Endothelial cell of umbilical vein (primary cell): ENCODE data around the gene TUT7. TPM values are rescaled to one million over a fixed set of nuclear protein-coding genes. Genes with fewer than 3 reads are reported as not detected.

Source experiments
- BruUV-seq: library from RNA; stranded (reverse); fragments of 400-500 nt; replicated peaks from 2 replicates; lab custom pipeline; 2021; lab: Mats Ljungman, UMichigan
- CTCF ChIA-PET: fragments of 300-600, 350-600 bp; sonication (Branson Sonifier 250); formaldehyde crosslinking; loops from one replicate; lab custom pipeline; 2021; ENCODE audit warnings: antibody characterized with exemption, inconsistent platforms; lab: Charles Lee
- POLR2A ChIA-PET: fragments of 300-600, 350-600 bp; sonication (Branson Sonifier 250); formaldehyde crosslinking; loops from one replicate; lab custom pipeline; 2021; ENCODE audit warnings: antibody characterized with exemption, inconsistent platforms; lab: Charles Lee
- DNase-seq: peaks from one replicate; pipeline ENCODE4 v3.0.0-alpha.2; 2011; ENCODE audit warnings: low read depth, low spot score
- FAIRE-seq: peaks from 2 replicates; lab custom pipeline; 2011; peaks lifted over from hg19 to GRCh38; lab: Jason Lieb, UNC
- H2AFZ ChIP-seq: 2 replicates; pipeline ENCODE4 v1.6.0; 2012; ENCODE audit warnings: low read depth, low read length, control low read depth, inconsistent platforms
- H3K27ac ChIP-seq: 2 replicates; pipeline ENCODE4 v1.5.1; 2011; ENCODE audit warnings: low read depth, mild to moderate bottlenecking, control low read depth, low read length, moderate library complexity; ENCODE audit not compliant: insufficient read depth
- H3K27me3 ChIP-seq, 2 experiments: 2 replicates each; pipeline versions ENCODE4 v1.6.0 to v1.6.1; 2011; ENCODE audit warnings: low read length in 2 of 2, mixed read lengths in 1 of 2; ENCODE audit not compliant: control insufficient read depth in 2 of 2, insufficient read depth in 2 of 2
- H3K36me3 ChIP-seq, 2 experiments: 2 replicates in 1 of 2; 3 replicates in 1 of 2; pipeline ENCODE4 v1.5.1; 2011; ENCODE audit warnings: low read length in 2 of 2, mild to moderate bottlenecking in 1 of 2, moderate library complexity in 1 of 2; ENCODE audit not compliant: control insufficient read depth in 2 of 2, insufficient read depth in 2 of 2; ENCODE audit errors: extremely low read depth in 1 of 2
- H3K4me1 ChIP-seq: 3 replicates; pipeline ENCODE4 v1.5.1; 2011; ENCODE audit warnings: mild to moderate bottlenecking, low read length; ENCODE audit not compliant: control insufficient read depth, insufficient read depth; ENCODE audit errors: extremely low read depth
- H3K4me2 ChIP-seq: 2 replicates; pipeline ENCODE4 v1.6.1; 2011; ENCODE audit warnings: low read length, control low read depth, mixed read lengths; ENCODE audit not compliant: insufficient read depth
- H3K4me3 ChIP-seq, 3 experiments: fragments of 200-600 bp in 1 of 3; sonication (generic), shearing (Covaris generic) in 1 of 3; replicated peaks in 1 of 3; 2 replicates each; pipeline ENCODE4 v1.5.1; 2011 to 2016; ENCODE audit warnings: control low read depth in 3 of 3, low read length in 3 of 3, mild to moderate bottlenecking in 2 of 3, inconsistent platforms in 1 of 3, low read depth in 1 of 3, moderate library complexity in 1 of 3; ENCODE audit not compliant: insufficient read depth in 1 of 3
- H3K79me2 ChIP-seq: 2 replicates; pipeline ENCODE4 v1.6.0; 2012; ENCODE audit warnings: low read length, inconsistent platforms; ENCODE audit not compliant: control insufficient read depth, insufficient read depth
- H3K9ac ChIP-seq: replicated peaks from 2 replicates; pipeline ENCODE3; 2011; ENCODE audit warnings: low read length, control low read depth; ENCODE audit not compliant: insufficient read depth; ENCODE audit errors: extremely low read depth
- H3K9me1 ChIP-seq: replicated peaks from 3 replicates; pipeline ENCODE4 v1.6.0; 2011; ENCODE audit warnings: mild to moderate bottlenecking, low read length; ENCODE audit not compliant: control insufficient read depth, insufficient read depth; ENCODE audit errors: extremely low read depth
- H3K9me3 ChIP-seq: replicated peaks from 2 replicates; pipeline ENCODE4 v1.5.1; 2012; ENCODE audit warnings: low read length, inconsistent platforms; ENCODE audit not compliant: control insufficient read depth, insufficient read depth
- H4K20me1 ChIP-seq: replicated peaks from 2 replicates; pipeline ENCODE3; 2011; ENCODE audit warnings: mild to moderate bottlenecking, low read length; ENCODE audit not compliant: control insufficient read depth, insufficient read depth; ENCODE audit errors: extremely low read depth
- EZH2 ChIP-seq: IDR thresholded peaks from 2 replicates; pipeline ENCODE4 v1.6.1; 2012; ENCODE audit warnings: borderline replicate concordance, low read depth, mild to moderate bottlenecking, moderate library complexity, low read length, inconsistent platforms; ENCODE audit not compliant: severe bottlenecking
- FOS ChIP-seq: IDR thresholded peaks from 2 replicates; pipeline ENCODE4 v1.6.1; 2011; ENCODE audit warnings: mild to moderate bottlenecking, low read length, moderate library complexity, borderline replicate concordance; ENCODE audit not compliant: insufficient read depth
- GATA2 ChIP-seq: IDR thresholded peaks from 2 replicates; pipeline ENCODE4 v1.7.0; 2011; ENCODE audit warnings: low read depth, mild to moderate bottlenecking, moderate library complexity, mixed read lengths, low read length; ENCODE audit not compliant: insufficient read length, insufficient read depth
- JUN ChIP-seq: IDR thresholded peaks from 2 replicates; pipeline ENCODE4 v1.6.1; 2011; ENCODE audit warnings: borderline replicate concordance, low read depth; ENCODE audit not compliant: insufficient read length, insufficient read depth
- POLR2A ChIP-seq: IDR thresholded peaks from 2 replicates; pipeline ENCODE4 v1.6.1; 2012; ENCODE audit warnings: low read depth, mild to moderate bottlenecking, control low read depth, low read length
- POLR2AphosphoS5 ChIP-seq: IDR thresholded peaks from 2 replicates; pipeline ENCODE4 v1.6.1; 2012; ENCODE audit warnings: low read depth, mild to moderate bottlenecking, control low read depth, low read length, moderate library complexity; ENCODE audit not compliant: insufficient read depth
- dilution Hi-C: fragments of 300-500 bp; cut with MboI; formaldehyde crosslinking; loops from one replicate; pipeline ENCODE4 v1.15.0; 2019; ENCODE audit warnings: low sequenced_read_pairs; ENCODE audit not compliant: extremely low pct_ligation_motif_present
- intact Hi-C: fragments of 100-400 bp; cut with micrococcal nuclease; formaldehyde crosslinking; loops from one replicate; pipeline ENCODE4 v1.10.0; 2022
- polyA plus RNA-seq, 4 experiments: library from polyadenylated mRNA; depleted of rRNA in 3 of 4; stranded (reverse) in 3 of 4; unstranded in 1 of 4; fragments of >200 nt; gene quantifications; 2 replicates each; pipeline versions ENCODE4 v1.2.1 to v1.2.3, GENCODE V29; 2011 to 2012; ENCODE audit warnings: missing spikeins in 1 of 4
- total RNA-seq: library from RNA; stranded (reverse); gene quantifications from 2 replicates; pipeline ENCODE4 v1.2.3, GENCODE V29; 2021

TUT7 gene
- total and polyA plus RNA-seq, 2 donors (not counting 3 experiments of a cell fraction or from before 2014, with no cell fraction given): 5.1 to 19.0 TPM

DNA sequence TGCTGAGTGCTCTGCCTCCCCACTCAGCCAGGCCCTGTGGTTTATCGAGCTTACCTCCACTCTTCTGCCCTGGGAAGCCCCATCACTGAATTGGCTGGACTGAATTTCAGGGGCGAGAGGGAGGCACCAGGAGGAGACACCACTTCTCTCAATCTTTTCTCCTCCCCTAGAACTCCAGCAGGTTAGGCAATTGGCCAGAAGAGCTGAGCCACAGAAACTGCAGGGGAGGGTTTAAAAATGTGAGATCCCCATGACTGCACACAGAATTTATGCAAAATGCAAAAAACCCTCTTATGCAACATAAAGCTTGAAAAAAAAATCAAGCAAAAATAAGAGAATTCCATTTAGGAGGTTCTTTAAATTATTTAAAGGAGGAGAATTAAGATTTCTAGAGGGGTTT is 29.9 kb downstream of the TUT7 start:
- Histone ChIP-seq H4K20me1 (no peaks in the 10 kb centered on the region), H3K4me3 (no peak overlapping the region), H3K9me3 (no peaks in the 10 kb centered on the region), H3K9me1 (no peaks in the 10 kb centered on the region), H2AFZ (no peak overlapping the region), H3K79me2 (no peaks in the 10 kb centered on the region), H3K9ac (no peak overlapping the region), H3K4me1 (peaks cover 13% of the 10 kb centered on the region), H3K36me3 (peaks cover 13 to 14% of the 10 kb centered on the region in 2 experiments), H3K27me3 (no peaks in the 10 kb centered on the region), H3K4me2 (no peak overlapping the region), H3K27ac (no peak overlapping the region)
- DNase-seq (no peak), FAIRE-seq (no peak)
- CTCF ChIA-PET: interaction anchor here (1.6 kb wide), 1 partner anchor 16 kb away, joined by 4 read pairs; no protein-coding TSS in a partner anchor
- no peak for TF ChIP-seq GATA2
- TF ChIP-seq JUN: no peak
- TF ChIP-seq FOS: no peak
- no peak for TF ChIP-seq EZH2
- no TSS peak for BruUV-seq
- dilution Hi-C loops (no loop called here), intact Hi-C loops (no loop called here)
- POLR2A ChIA-PET: no interaction called here

GRCh38 chr9:86322973-86323644 is 31.1 kb downstream of the TUT7 start:
- Histone ChIP-seq H3K79me2 (no peaks in the 10 kb centered on the region), H3K27me3 (no peaks in the 10 kb centered on the region), H3K4me1 (peaks cover 13% of the 10 kb centered on the region), H2AFZ (no peak overlapping the region), H3K27ac (peak overlapping the region; percentile 59), H3K4me3 (no peak overlapping the region), H4K20me1 (no peaks in the 10 kb centered on the region), H3K9ac (peak overlapping the region; percentile 5), H3K9me1 (no peaks in the 10 kb centered on the region), H3K9me3 (no peaks in the 10 kb centered on the region), H3K36me3 (peaks cover 16 to 18% of the 10 kb centered on the region in 2 experiments), H3K4me2 (peak overlapping the region; percentile 34)
- intact Hi-C loops: no loop called here
- dilution Hi-C loops: no loop called here
- ChIA-PET POLR2A (no interaction called here), CTCF (interaction anchor here (1.3 to 1.6 kb wide), 2 partner anchors 15 to 17 kb away, joined by 3 to 4 read pairs; no protein-coding TSS in a partner anchor)
- BruUV-seq: TSS peak; percentile 47
- peak; percentile 75 for DNase-seq
- TF ChIP-seq POLR2A (no peak), POLR2AphosphoS5 (peak; percentile 53), FOS (peak; percentile 25), JUN (peak; percentile 30), GATA2 (peak; percentile 81)
- peak; percentile 35 for FAIRE-seq
